Measurements from ENCODE around the gene SMAD1. TPM values are rescaled to one million over a fixed set of nuclear protein-coding genes. Genes with fewer than 3 reads are reported as not detected.

The SMAD1 gene
- total RNA-seq, 1 donor from 2014 or later: 57.5 TPM

DNA sequence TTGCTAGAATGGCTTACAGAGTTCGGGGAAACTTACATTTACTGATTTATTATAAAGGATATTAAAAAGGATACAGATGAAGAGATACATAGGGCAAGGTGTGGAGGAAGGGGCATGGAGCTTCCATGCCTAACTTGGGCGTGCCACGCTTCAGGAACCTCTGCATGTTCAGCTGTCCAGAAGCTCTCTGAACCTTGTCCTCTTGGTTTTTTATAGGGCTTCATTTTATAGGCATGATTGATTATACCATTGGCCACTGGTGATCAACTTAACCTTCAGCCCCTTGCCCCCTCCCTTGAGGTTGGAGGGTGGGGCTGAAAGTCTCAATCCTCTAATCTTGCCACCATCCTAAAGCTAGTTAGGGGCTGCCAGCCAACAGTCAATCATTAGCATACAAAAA lies 10.7 kb downstream of the SMAD1 start:
- Mint-ChIP-seq H3K9me3 (ENCODE audit: unreplicated experiment) (no peaks in the 10 kb centered on the region), H3K4me3 (ENCODE audit: unreplicated experiment) (no peak overlapping the region), H3K36me3 (ENCODE audit: unreplicated experiment) (no peaks in the 10 kb centered on the region), H3K4me1 (ENCODE audit: low read depth, unreplicated experiment) (peaks cover 4% of the 10 kb centered on the region), H3K27me3 (ENCODE audit: unreplicated experiment) (no peaks in the 10 kb centered on the region), H3K27ac (ENCODE audit: unreplicated experiment) (no peak overlapping the region)
- TF ChIP-seq, protein P1, sequence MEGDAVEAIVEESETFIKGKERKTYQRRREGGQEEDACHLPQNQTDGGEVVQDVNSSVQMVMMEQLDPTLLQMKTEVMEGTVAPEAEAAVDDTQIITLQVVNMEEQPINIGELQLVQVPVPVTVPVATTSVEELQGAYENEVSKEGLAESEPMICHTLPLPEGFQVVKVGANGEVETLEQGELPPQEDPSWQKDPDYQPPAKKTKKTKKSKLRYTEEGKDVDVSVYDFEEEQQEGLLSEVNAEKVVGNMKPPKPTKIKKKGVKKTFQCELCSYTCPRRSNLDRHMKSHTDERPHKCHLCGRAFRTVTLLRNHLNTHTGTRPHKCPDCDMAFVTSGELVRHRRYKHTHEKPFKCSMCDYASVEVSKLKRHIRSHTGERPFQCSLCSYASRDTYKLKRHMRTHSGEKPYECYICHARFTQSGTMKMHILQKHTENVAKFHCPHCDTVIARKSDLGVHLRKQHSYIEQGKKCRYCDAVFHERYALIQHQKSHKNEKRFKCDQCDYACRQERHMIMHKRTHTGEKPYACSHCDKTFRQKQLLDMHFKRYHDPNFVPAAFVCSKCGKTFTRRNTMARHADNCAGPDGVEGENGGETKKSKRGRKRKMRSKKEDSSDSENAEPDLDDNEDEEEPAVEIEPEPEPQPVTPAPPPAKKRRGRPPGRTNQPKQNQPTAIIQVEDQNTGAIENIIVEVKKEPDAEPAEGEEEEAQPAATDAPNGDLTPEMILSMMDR (IDR thresholded peaks at IDR 0.05; ENCODE audit: partially characterized antibody, unreplicated experiment): no peak
- DNase-seq: no peak

DNA sequence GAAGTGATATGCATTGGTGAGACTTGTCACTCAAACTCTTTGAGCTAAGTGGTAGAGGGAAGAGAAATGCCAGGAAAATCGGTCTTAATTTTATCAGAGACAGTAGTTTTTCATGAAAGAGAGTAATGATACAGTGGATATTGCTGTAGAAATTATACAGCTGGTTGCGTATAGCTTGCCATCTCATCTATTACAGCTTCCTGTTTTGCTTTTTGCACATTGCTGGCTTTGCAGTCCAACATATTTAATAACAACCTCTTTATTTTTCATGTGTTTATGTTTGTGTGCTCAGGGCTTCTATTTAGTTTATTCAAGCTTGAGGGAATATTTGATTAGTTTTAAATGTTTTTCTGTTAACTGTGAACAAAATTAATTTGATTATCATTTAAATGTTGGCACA lies 11.5 kb downstream of the SMAD1 start:
- Mint-ChIP-seq H3K4me3 (ENCODE audit: unreplicated experiment) (no peak overlapping the region), H3K9me3 (ENCODE audit: unreplicated experiment) (no peaks in the 10 kb centered on the region), H3K4me1 (ENCODE audit: low read depth, unreplicated experiment) (peaks cover 4% of the 10 kb centered on the region), H3K36me3 (ENCODE audit: unreplicated experiment) (no peaks in the 10 kb centered on the region), H3K27ac (ENCODE audit: unreplicated experiment) (no peak overlapping the region), H3K27me3 (ENCODE audit: unreplicated experiment) (no peaks in the 10 kb centered on the region)
- no peak for DNase-seq
- TF ChIP-seq, protein P1 (IDR thresholded peaks at IDR 0.05; ENCODE audit: partially characterized antibody, unreplicated experiment): no peak

DNA sequence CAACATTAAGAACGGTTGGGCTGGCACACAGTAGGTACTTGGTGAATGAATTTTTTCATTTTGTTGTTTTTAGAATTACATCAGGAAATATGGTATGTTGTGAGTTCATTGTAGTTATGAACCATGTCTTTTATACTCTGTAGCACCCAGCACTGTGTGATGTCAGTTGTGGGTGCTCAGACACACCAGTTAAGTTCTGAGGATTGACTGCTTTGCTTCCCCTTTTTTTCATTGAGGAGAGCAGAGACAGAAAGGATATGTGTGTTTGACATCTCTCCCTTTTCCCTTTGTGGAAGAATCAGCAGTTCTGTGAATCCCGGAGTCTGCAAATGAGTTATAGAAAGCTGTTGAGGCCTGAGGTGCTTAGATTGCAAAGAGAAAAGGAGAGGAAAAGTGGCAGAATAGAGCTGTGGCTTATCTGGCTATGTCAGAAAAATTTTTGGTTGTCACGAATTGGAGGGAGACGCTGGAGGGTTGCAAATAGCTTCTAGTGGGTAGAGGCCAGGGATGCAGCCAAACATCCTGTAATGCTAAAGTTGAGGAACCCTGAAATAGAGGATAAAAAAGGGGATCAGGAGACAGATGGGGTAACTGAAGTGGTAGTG lies 13.1 kb downstream of the SMAD1 start:
- TF ChIP-seq, protein P1 (IDR thresholded peaks at IDR 0.05; ENCODE audit: partially characterized antibody, unreplicated experiment): no peak
- Mint-ChIP-seq H3K27me3 (ENCODE audit: unreplicated experiment) (no peaks in the 10 kb centered on the region), H3K36me3 (ENCODE audit: unreplicated experiment) (no peaks in the 10 kb centered on the region), H3K4me3 (ENCODE audit: unreplicated experiment) (no peak overlapping the region), H3K9me3 (ENCODE audit: unreplicated experiment) (no peaks in the 10 kb centered on the region), H3K27ac (ENCODE audit: unreplicated experiment) (no peak overlapping the region), H3K4me1 (ENCODE audit: low read depth, unreplicated experiment) (peaks cover 4% of the 10 kb centered on the region)
- DNase-seq: no peak

DNA sequence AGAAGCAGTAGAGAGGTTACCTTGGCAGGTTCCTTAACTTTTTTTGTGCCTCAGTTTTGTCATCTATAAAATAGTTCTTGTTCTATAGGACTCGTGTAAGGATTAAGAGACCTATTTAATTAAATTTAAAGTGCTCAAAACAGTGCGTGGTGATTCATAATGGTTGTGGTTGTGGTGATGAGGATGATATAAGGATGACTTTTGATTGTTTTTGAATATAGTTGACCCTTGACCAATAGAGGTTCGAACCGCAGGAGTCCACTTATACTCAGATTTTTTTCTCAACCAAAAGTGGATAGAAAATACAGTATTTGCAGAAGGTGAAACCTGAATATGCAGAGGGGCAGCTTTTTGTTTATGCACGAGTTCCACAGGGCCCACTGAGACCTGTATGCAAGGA lies 14.6 kb downstream of the SMAD1 start:
- Mint-ChIP-seq H3K36me3 (ENCODE audit: unreplicated experiment) (no peaks in the 10 kb centered on the region), H3K9me3 (ENCODE audit: unreplicated experiment) (peaks cover 4% of the 10 kb centered on the region), H3K27me3 (ENCODE audit: unreplicated experiment) (no peaks in the 10 kb centered on the region), H3K4me1 (ENCODE audit: low read depth, unreplicated experiment) (peaks cover 10% of the 10 kb centered on the region), H3K4me3 (ENCODE audit: unreplicated experiment) (no peak overlapping the region), H3K27ac (ENCODE audit: unreplicated experiment) (no peak overlapping the region)
- DNase-seq: no peak
- TF ChIP-seq, protein P1 (IDR thresholded peaks at IDR 0.05; ENCODE audit: partially characterized antibody, unreplicated experiment): no peak

DNA sequence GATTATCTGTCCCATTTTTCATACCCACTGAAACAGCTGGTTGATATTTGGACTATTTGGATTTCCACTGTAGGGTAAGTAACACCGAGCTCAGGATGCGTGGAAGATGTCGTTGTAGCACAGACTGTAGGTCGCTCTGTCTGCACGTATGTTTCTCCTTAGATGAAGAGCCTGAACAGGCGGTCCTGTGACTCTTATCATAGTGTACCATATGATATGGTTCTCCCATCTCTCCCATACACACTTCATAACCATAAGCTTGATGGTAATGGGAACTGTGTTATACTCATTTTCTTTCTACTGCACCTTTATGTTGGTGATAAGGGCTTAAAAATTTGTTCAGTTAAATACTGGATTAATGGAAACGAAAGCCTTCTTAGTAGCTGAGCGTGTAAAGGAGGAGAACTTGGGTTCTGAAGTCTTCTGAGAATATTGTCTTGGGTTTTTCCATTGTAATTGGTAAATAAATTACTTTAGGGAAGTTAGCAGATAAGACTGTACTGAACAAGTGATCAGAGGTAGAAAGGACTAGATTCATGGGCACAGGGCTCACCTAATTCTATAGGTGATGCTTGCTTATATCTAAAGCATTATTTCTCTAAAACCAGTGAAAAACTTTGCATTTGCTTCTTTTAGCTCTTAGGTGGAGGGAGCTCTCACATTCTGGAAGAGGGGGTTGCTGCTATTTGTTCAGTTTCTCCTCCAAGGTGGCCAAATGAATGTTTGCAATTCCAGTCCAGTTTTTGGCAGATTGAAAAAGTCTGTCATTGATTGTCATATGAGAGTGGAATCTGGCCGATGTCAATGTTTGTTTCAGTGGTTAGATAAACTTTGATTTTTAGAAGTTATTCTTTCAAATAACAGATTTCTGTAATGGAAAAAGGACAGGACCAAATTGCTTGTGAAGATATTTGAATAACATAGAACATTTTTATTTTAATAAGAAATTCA lies 15.8 kb downstream of the SMAD1 start:
- Mint-ChIP-seq H3K27ac (ENCODE audit: unreplicated experiment) (no peak overlapping the region), H3K4me1 (ENCODE audit: low read depth, unreplicated experiment) (peaks cover 13% of the 10 kb centered on the region), H3K27me3 (ENCODE audit: unreplicated experiment) (no peaks in the 10 kb centered on the region), H3K4me3 (ENCODE audit: unreplicated experiment) (no peak overlapping the region), H3K36me3 (ENCODE audit: unreplicated experiment) (no peaks in the 10 kb centered on the region), H3K9me3 (ENCODE audit: unreplicated experiment) (peaks cover 5% of the 10 kb centered on the region)
- TF ChIP-seq, protein P1 (IDR thresholded peaks at IDR 0.05; ENCODE audit: partially characterized antibody, unreplicated experiment): no peak
- no peak for DNase-seq
